ENCODE results near the gene LIMS1. TPM values are rescaled to one million over a fixed set of nuclear protein-coding genes. Genes with fewer than 3 reads are reported as not detected.
A peak's percentile ranks its signal among the peaks of the same experiment; 100 is the strongest.

LIMS1 gene
- total and polyA plus RNA-seq, 2 of the 13 experiments (the other 11 are each of a cell fraction or from before 2014, with no cell fraction given) = 38.3 to 49.6 TPM

DNA sequence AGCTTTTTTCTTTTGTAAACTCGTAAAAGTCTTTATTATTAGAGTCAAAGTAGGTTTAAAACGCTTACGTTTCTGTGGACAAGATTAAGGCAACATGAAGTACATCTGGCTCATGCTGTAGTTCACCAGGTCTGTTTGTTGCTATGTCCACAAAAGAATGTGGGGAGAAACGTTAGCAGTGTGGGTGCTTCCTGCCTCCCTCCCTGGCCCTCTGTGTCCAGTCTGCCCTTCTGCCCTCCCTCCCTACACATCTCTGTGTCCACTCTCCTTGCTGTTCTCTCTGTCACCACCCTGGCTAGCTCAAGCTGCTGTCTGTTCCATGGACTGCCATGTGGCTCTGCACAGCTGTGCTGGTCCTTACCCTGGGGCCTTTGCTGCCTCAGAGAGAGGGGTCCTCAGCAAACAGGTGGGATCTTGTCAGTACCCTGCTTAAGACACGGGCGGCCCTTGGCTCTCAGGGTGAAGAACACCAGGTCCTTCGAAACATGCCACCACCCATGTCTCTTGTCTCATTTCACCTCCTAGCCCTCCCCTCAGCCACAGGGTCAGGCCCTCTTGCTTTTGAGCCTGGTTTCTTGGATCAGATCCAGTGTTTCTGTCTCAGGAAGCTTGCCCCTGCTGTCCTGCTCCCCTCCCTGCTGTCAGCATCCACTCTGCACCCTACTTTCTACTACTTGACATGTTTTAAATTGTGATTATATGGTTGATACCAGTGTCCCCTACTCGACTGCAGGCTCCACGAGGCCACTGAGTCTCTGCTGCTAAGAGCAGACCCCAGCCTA lies 79.2 kb downstream of the LIMS1 start:
- peak; percentile 66 for ATAC-seq

More for the DNA sequence above, 79.2 kb downstream of the LIMS1 start:
- TF ChIP-seq ZNF343 (CRISPR knock-in tag; IDR thresholded peaks at IDR 0.05) = no peak
- TF ChIP-seq SOX13 (IDR thresholded peaks at IDR 0.05) = no peak
- TF ChIP-seq SOX13 (CRISPR knock-in tag; conservative IDR thresholded peaks at IDR 0.05 in 1 of 2, IDR thresholded peaks at IDR 0.05 in 1 of 2) = no peak
- TF ChIP-seq ZNF724P (CRISPR knock-in tag; IDR thresholded peaks at IDR 0.05; ENCODE audit: borderline replicate concordance) = no peak
- TF ChIP-seq, protein P1, sequence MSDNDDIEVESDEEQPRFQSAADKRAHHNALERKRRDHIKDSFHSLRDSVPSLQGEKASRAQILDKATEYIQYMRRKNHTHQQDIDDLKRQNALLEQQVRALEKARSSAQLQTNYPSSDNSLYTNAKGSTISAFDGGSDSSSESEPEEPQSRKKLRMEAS (IDR thresholded peaks at IDR 0.05) = no peak
- TF ChIP-seq ZNF543 (CRISPR knock-in tag; IDR thresholded peaks at IDR 0.05) = no peak
- no peak for TF ChIP-seq HHEX (CRISPR knock-in tag; IDR thresholded peaks at IDR 0.05)
- no peak for TF ChIP-seq HNRNPK (IDR thresholded peaks at IDR 0.05; ENCODE audit: low read depth, low read length, poor library complexity, severe bottlenecking)
- no peak for TF ChIP-seq TSC22D2 (CRISPR knock-in tag; IDR thresholded peaks at IDR 0.05; ENCODE audit: borderline replicate concordance)
- TF ChIP-seq ZNF12 (CRISPR knock-in tag; IDR thresholded peaks at IDR 0.05) = no peak
- TF ChIP-seq, protein P2, sequence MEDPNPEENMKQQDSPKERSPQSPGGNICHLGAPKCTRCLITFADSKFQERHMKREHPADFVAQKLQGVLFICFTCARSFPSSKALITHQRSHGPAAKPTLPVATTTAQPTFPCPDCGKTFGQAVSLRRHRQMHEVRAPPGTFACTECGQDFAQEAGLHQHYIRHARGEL (CRISPR knock-in tag; IDR thresholded peaks at IDR 0.05) = no peak
- TF ChIP-seq TEF (CRISPR knock-in tag; IDR thresholded peaks at IDR 0.05) = no peak
- Histone ChIP-seq H3K4me2 (ENCODE audit: low read depth, low read length) (no peak overlapping the region), H2AFZ (ENCODE audit: low read length) (no peak overlapping the region), H3K9me3 (ENCODE audit: low read length) (no peaks in the 10 kb centered on the region), H4K20me1 (ENCODE audit: insufficient read depth, low read length) (peaks cover 10% of the 10 kb centered on the region; the same call in 1 of the 2 replicates), H3K36me3 (replicated peaks in 1 of 2; ENCODE audit: control insufficient read depth in 1 of 2, insufficient read depth in 2 of 2, low read length in 2 of 2) (peaks cover 0 to 4% of the 10 kb centered on the region in 2 experiments; a peak in 1 of 5 replicates), H3K79me2 (ENCODE audit: insufficient read depth, low read length) (peaks cover 33% of the 10 kb centered on the region), H3K27ac (ENCODE audit: extremely low read length, insufficient read depth, low read length) (no peak overlapping the region), H3K4me3 (replicated peaks in 1 of 3; ENCODE audit: insufficient read depth in 1 of 3, low read depth in 2 of 3, low read length in 3 of 3) (no peak overlapping the region), H3K27me3 (ENCODE audit: control insufficient read depth in 1 of 2, insufficient read depth in 2 of 2, low read length in 2 of 2) (no peaks in the 10 kb centered on the region), H3K4me1 (ENCODE audit: insufficient read depth, low read length) (peaks cover 29% of the 10 kb centered on the region), H3K9ac (ENCODE audit: insufficient read depth, low read depth, low read length) (no peak overlapping the region)
- FAIRE-seq = no peak
- intact Hi-C loops (cut with micrococcal nuclease; ENCODE audit: unreplicated experiment) (no loop called here), in situ Hi-C loops (cut with HindIII; ENCODE audit: extremely low pct_ligation_motif_present, low pct_unique_long_range_greater_than_20kb) (no loop called here)
- WGBS (ENCODE audit: low lambda C conversion rate) = 87% methylated on average over 9 of the region's 9 CpGs
- BruUV-seq (replicated peaks) = no TSS peak
- CTCF ChIA-PET (ENCODE audit: low intra/inter-chr PET ratio, low total read pairs) = no interaction called here
- POLR2A ChIA-PET = no interaction called here
- DNase-seq (ENCODE audit: low spot score) = no peak
